ENCODE data around the gene HSD3B7.
A peak's percentile ranks its signal among the peaks of the same experiment; 100 is the strongest.

HSD3B7 gene

GRCh38 chr16:31008149-31008548 is 23.1 kb downstream of the HSD3B7 start:
- no peak overlapping the region for H2BK15ac ChIP-seq (replicated peaks; ENCODE audit: low read depth)
- H2BK120ac ChIP-seq (ENCODE audit: low read depth, low read length): no peak overlapping the region
- no peak overlapping the region for H3K27ac ChIP-seq (ENCODE audit: low read depth, low read length)
- no peak overlapping the region for H2BK5ac ChIP-seq (ENCODE audit: low read length)
- H3K4me1 ChIP-seq (ENCODE audit: control insufficient read depth, low read depth, low read length): no peaks in the 10 kb centered on the region
- no peak overlapping the region for H3K56ac ChIP-seq (ENCODE audit: low read length)
- H4K5ac ChIP-seq (ENCODE audit: low read length): no peak overlapping the region
- H4K8ac ChIP-seq (ENCODE audit: low read depth, low read length): no peak overlapping the region
- H3K4me2 ChIP-seq (ENCODE audit: low read length): no peak overlapping the region
- H3K18ac ChIP-seq (ENCODE audit: low read length): no peak overlapping the region
- no peak overlapping the region for H3K4me3 ChIP-seq (ENCODE audit: low read length)
- DNase-seq: no peak
- no peaks in the 10 kb centered on the region for H3K36me3 ChIP-seq (ENCODE audit: control insufficient read depth, insufficient read depth, low read length)
- H3K79me2 ChIP-seq (ENCODE audit: control insufficient read depth, insufficient read depth, low read length): no peaks in the 10 kb centered on the region
- H3K9ac ChIP-seq (ENCODE audit: low read length): no peak overlapping the region
- H3K23ac ChIP-seq (ENCODE audit: low read length): no peak overlapping the region
- no peak overlapping the region for H3K4ac ChIP-seq (ENCODE audit: low read depth, low read length)
- no peak overlapping the region for H2AK5ac ChIP-seq (ENCODE audit: low read length)
- H3K27me3 ChIP-seq (ENCODE audit: insufficient read depth, low read length, poor library complexity): no peaks in the 10 kb centered on the region
- no CpG with 5 or more reads among the region's 6 CpGs for WGBS (ENCODE audit: extremely low coverage, insufficient coverage, low lambda C conversion rate)
- H3K79me1 ChIP-seq (ENCODE audit: low read length): no peaks in the 10 kb centered on the region

GRCh38 chr16:31008551-31008950 is 23.5 kb downstream of the HSD3B7 start:
- no peak for DNase-seq
- Histone ChIP-seq H3K4ac (ENCODE audit: low read depth, low read length) (no peak overlapping the region), H3K79me2 (ENCODE audit: control insufficient read depth, insufficient read depth, low read length) (no peaks in the 10 kb centered on the region)

DNA sequence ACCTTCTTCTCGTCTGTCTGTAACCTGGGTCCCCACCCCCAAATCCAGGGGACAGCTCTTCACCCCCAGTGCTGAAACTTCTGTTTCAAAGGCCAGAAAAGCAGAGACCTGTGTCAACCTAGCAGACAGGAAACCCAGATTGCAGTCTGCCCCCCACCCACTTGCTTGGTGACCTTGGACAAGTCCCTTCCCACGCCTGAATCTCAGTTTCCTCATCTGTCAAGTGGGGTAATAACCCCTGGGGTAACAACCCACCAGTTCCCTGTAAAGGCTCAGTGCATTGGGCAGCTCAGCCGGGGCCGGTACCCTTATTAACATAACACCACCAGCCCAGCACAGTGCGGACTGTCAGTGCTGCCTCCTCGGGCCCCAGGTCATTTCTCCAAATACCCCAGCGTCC is 24.1 kb downstream of the HSD3B7 start:
- no CpG with 5 or more reads among the region's 7 CpGs for WGBS (ENCODE audit: extremely low coverage, insufficient coverage, low lambda C conversion rate)
- Histone ChIP-seq H3K27me3 (ENCODE audit: insufficient read depth, low read length, poor library complexity) (no peaks in the 10 kb centered on the region), H3K9ac (ENCODE audit: low read length) (no peak overlapping the region), H4K5ac (ENCODE audit: low read length) (no peak overlapping the region), H3K79me2 (ENCODE audit: control insufficient read depth, insufficient read depth, low read length) (no peaks in the 10 kb centered on the region), H4K8ac (ENCODE audit: low read depth, low read length) (no peak overlapping the region), H3K56ac (ENCODE audit: low read length) (no peak overlapping the region), H3K4me2 (ENCODE audit: low read length) (no peak overlapping the region), H2BK15ac (replicated peaks; ENCODE audit: low read depth) (no peak overlapping the region), H2BK120ac (ENCODE audit: low read depth, low read length) (no peak overlapping the region), H3K36me3 (ENCODE audit: control insufficient read depth, insufficient read depth, low read length) (no peaks in the 10 kb centered on the region), H3K79me1 (ENCODE audit: low read length) (no peaks in the 10 kb centered on the region), H3K18ac (ENCODE audit: low read length) (no peak overlapping the region), H3K27ac (ENCODE audit: low read depth, low read length) (no peak overlapping the region), H3K23ac (ENCODE audit: low read length) (no peak overlapping the region), H2BK5ac (ENCODE audit: low read length) (no peak overlapping the region), H3K4me1 (ENCODE audit: control insufficient read depth, low read depth, low read length) (no peaks in the 10 kb centered on the region), H3K4ac (ENCODE audit: low read depth, low read length) (no peak overlapping the region), H3K4me3 (ENCODE audit: low read length) (no peak overlapping the region), H2AK5ac (ENCODE audit: low read length) (no peak overlapping the region)
- no peak for DNase-seq

More at GRCh38 chr16:31008551-31008950, 23.5 kb downstream of the HSD3B7 start:
- no peak overlapping the region for H2AK5ac ChIP-seq (ENCODE audit: low read length)
- no peaks in the 10 kb centered on the region for H3K4me1 ChIP-seq (ENCODE audit: control insufficient read depth, low read depth, low read length)
- no peak overlapping the region for H3K9ac ChIP-seq (ENCODE audit: low read length)
- H3K79me1 ChIP-seq (ENCODE audit: low read length): no peaks in the 10 kb centered on the region
- H3K18ac ChIP-seq (ENCODE audit: low read length): no peak overlapping the region
- H3K56ac ChIP-seq (ENCODE audit: low read length): no peak overlapping the region
- no peak overlapping the region for H2BK5ac ChIP-seq (ENCODE audit: low read length)
- no peak overlapping the region for H4K8ac ChIP-seq (ENCODE audit: low read depth, low read length)
- no peaks in the 10 kb centered on the region for H3K36me3 ChIP-seq (ENCODE audit: control insufficient read depth, insufficient read depth, low read length)
- WGBS (ENCODE audit: extremely low coverage, insufficient coverage, low lambda C conversion rate): no CpG with 5 or more reads among the region's 5 CpGs
- no peak overlapping the region for H3K23ac ChIP-seq (ENCODE audit: low read length)
- no peak overlapping the region for H3K27ac ChIP-seq (ENCODE audit: low read depth, low read length)
- no peak overlapping the region for H2BK15ac ChIP-seq (replicated peaks; ENCODE audit: low read depth)
- no peak overlapping the region for H4K5ac ChIP-seq (ENCODE audit: low read length)
- no peak overlapping the region for H2BK120ac ChIP-seq (ENCODE audit: low read depth, low read length)
- no peaks in the 10 kb centered on the region for H3K27me3 ChIP-seq (ENCODE audit: insufficient read depth, low read length, poor library complexity)
- no peak overlapping the region for H3K4me3 ChIP-seq (ENCODE audit: low read length)
- H3K4me2 ChIP-seq (ENCODE audit: low read length): no peak overlapping the region

DNA sequence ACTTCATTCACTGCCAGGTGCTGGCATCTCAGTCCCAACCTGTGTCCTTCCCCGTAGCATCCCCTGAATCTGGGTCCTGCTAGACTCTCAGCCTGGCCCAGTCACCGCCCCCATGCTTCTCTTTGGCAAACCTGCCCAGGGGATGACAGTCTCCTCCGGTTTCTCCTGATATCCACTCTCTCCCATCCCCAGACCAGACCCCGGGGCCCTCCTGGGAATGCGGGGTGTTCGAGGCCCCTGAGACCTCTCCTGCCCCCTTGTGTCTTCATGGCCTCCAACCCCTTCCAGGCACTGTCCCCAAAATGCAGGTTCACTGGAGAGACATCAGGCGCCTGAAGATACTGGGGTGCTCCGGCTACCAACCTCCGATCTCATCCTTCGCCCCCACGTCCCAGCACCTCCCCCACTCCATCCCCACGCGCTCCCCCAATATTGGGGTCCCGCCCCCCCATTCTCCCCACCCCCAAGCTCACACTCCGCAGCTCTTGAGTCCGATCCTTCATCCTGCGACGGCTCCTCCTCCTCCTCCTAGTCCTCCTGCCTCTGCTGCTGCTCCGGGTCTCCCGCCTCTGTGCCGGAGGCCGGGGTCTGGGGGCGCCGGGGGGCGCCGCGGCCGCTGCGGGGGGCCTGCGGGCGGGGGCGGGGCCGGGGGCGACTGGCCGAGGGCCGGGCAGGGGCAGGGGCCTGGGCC is 25.0 kb downstream of the HSD3B7 start:
- DNase-seq: no peak
- no peak overlapping the region for H2AK5ac ChIP-seq (ENCODE audit: low read length)
- no peaks in the 10 kb centered on the region for H3K4me1 ChIP-seq (ENCODE audit: control insufficient read depth, low read depth, low read length)
- no peak overlapping the region for H3K4me3 ChIP-seq (ENCODE audit: low read length)
- no peaks in the 10 kb centered on the region for H3K79me2 ChIP-seq (ENCODE audit: control insufficient read depth, insufficient read depth, low read length)
- peak overlapping the region; percentile 42 for H4K8ac ChIP-seq (ENCODE audit: low read depth, low read length)
- H3K27me3 ChIP-seq (ENCODE audit: insufficient read depth, low read length, poor library complexity): no peaks in the 10 kb centered on the region
- H3K27ac ChIP-seq (ENCODE audit: low read depth, low read length): no peak overlapping the region
- H3K4me2 ChIP-seq (ENCODE audit: low read length): peak overlapping the region; percentile 25
- H2BK120ac ChIP-seq (ENCODE audit: low read depth, low read length): no peak overlapping the region
- H2BK5ac ChIP-seq (ENCODE audit: low read length): no peak overlapping the region
- H3K4ac ChIP-seq (ENCODE audit: low read depth, low read length): no peak overlapping the region
- H3K56ac ChIP-seq (ENCODE audit: low read length): peak overlapping the region; percentile 5
- WGBS (ENCODE audit: extremely low coverage, insufficient coverage, low lambda C conversion rate): no CpG with 5 or more reads among the region's 36 CpGs
- H3K23ac ChIP-seq (ENCODE audit: low read length): no peak overlapping the region
- H4K5ac ChIP-seq (ENCODE audit: low read length): no peak overlapping the region
- no peak overlapping the region for H2BK15ac ChIP-seq (replicated peaks; ENCODE audit: low read depth)
- no peaks in the 10 kb centered on the region for H3K36me3 ChIP-seq (ENCODE audit: control insufficient read depth, insufficient read depth, low read length)
- no peaks in the 10 kb centered on the region for H3K79me1 ChIP-seq (ENCODE audit: low read length)
- H3K18ac ChIP-seq (ENCODE audit: low read length): peak overlapping the region; percentile 31
- peak overlapping the region; percentile 13 for H3K9ac ChIP-seq (ENCODE audit: low read length)

DNA sequence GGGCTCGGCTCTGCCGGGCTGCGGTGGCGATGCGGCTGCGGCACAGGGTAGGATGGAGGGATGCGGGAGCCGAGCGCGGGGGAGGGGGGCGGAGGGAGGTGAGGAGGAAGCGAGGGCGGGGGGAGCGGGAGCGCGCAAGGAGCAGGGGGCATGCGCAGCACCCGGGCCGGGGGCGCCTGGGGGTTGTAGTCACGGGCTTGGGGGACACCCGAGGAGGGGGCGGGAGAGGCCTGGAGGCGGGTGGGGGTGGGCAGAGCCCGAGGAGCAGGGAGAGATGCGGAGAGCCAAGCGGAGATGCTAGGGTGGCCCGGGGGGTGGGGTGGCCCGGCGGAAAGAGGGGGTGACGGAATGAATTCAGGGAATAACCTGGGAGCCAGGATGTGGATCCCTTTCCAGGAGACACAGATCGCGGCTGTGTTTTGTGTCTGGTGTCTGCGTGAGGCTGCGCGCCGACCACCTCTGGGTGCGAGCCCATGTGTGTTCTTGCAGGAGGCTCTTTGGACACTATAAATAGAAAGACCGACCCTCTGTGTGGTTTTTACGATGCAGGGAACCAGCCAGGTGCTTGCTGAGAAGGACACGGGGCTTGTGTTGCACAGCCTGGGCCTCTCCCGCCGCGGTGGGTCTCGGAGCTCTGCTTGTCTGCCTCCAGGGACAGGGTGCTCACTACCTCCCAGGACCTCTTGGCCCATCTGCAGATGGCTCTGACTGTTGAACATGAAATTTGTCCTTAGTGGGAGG is 25.7 kb downstream of the HSD3B7 start, which contains the start of gene STX1B:
Gene STX1B, minus strand, starts transcription at position 54 of the 741 bp plus-strand sequence. CDS start 242 bp downstream, outside the sequence.
- peak within 1 kb of the TSS; percentile 50 for H3K4me2 ChIP-seq (ENCODE audit: low read length)
- peak; percentile 44 for DNase-seq
- H3K27ac ChIP-seq (ENCODE audit: low read depth, low read length): no peak within 1 kb of the TSS

More for the DNA sequence above, 25.7 kb downstream of the HSD3B7 start, which contains the start of gene STX1B:
- H4K5ac ChIP-seq (ENCODE audit: low read length): no peak within 1 kb of the TSS
- H3K4me3 ChIP-seq (ENCODE audit: low read length): no peak within 1 kb of the TSS
- no peaks in the 10 kb centered on the region for H3K79me1 ChIP-seq (ENCODE audit: low read length)
- H3K18ac ChIP-seq (ENCODE audit: low read length): peak within 1 kb of the TSS; percentile 31
- no peak within 1 kb of the TSS for H2BK5ac ChIP-seq (ENCODE audit: low read length)
- no peak within 1 kb of the TSS for H2BK120ac ChIP-seq (ENCODE audit: low read depth, low read length)
- peak within 1 kb of the TSS; percentile 64 for H3K56ac ChIP-seq (ENCODE audit: low read length)
- no peak within 1 kb of the TSS for H2AK5ac ChIP-seq (ENCODE audit: low read length)
- H3K79me2 ChIP-seq (ENCODE audit: control insufficient read depth, insufficient read depth, low read length): no peaks in the 10 kb centered on the region
- H3K4ac ChIP-seq (ENCODE audit: low read depth, low read length): no peak within 1 kb of the TSS
- no peaks in the 10 kb centered on the region for H3K27me3 ChIP-seq (ENCODE audit: insufficient read depth, low read length, poor library complexity)
- no peaks in the 10 kb centered on the region for H3K4me1 ChIP-seq (ENCODE audit: control insufficient read depth, low read depth, low read length)
- H3K36me3 ChIP-seq (ENCODE audit: control insufficient read depth, insufficient read depth, low read length): no peaks in the 10 kb centered on the region
- H3K23ac ChIP-seq (ENCODE audit: low read length): no peak within 1 kb of the TSS
- peak within 1 kb of the TSS; percentile 44 for H3K9ac ChIP-seq (ENCODE audit: low read length)
- H2BK15ac ChIP-seq (replicated peaks; ENCODE audit: low read depth): no peak within 1 kb of the TSS
- no CpG with 5 or more reads among the region's 45 CpGs for WGBS (ENCODE audit: extremely low coverage, insufficient coverage, low lambda C conversion rate)
- H4K8ac ChIP-seq (ENCODE audit: low read depth, low read length): peak within 1 kb of the TSS; percentile 42

Measured in mesendoderm (in vitro differentiated cells).